K562 (cell line): ENCODE measurements around the gene SPIC. TPM values are rescaled to one million over a fixed set of nuclear protein-coding genes. Genes with fewer than 3 reads are reported as not detected.

ENCODE experiments used
- ATAC-seq: fragments of 200-7000 bp; cut with Tn5 transposase; 3 replicates; pipeline ENCODE4 v1.9.1; 2020; ENCODE audit warnings: moderate library complexity
- BruUV-seq: library from RNA; stranded (reverse); fragments of 400-500 nt; replicated peaks from 2 replicates; lab custom pipeline; 2021; lab: Mats Ljungman, UMichigan
- CTCF ChIA-PET: fragments of 300-600 bp; formaldehyde crosslinking; extraction: SDS; loops from one replicate; lab custom pipeline; 2021; ENCODE audit warnings: low intra/inter-chr PET ratio; lab: Yijun Ruan, JAX
- POLR2A ChIA-PET: fragments of 300-600, 350-650 bp; sonication (Branson Sonifier 250); formaldehyde crosslinking; extraction: SDS; loops from one replicate; lab custom pipeline; 2021; ENCODE audit warnings: antibody characterized with exemption, inconsistent platforms; lab: Yijun Ruan, JAX
- DNase-seq, 4 experiments: peaks; one replicate each; pipeline versions ENCODE4 v3.0.0 to v3.0.0-alpha.2; 2011 to 2018; ENCODE audit warnings: low spot score in 3 of 4, mixed read lengths in 3 of 4; ENCODE audit errors: extremely low read depth in 1 of 4
- FAIRE-seq: peaks from 2 replicates; lab custom pipeline; 2011; peaks lifted over from hg19 to GRCh38; lab: Jason Lieb, UNC
- H2AFZ ChIP-seq: 2 replicates; pipeline ENCODE4 v1.6.0; 2011; ENCODE audit warnings: low read depth, low read length, control low read depth, inconsistent platforms
- H3K27ac ChIP-seq: fragments of 200-600 bp; 3 replicates; pipeline ENCODE4 v1.8.0; 2011; ENCODE audit warnings: low read depth, mild to moderate bottlenecking, control low read depth, inconsistent platforms, low read length, moderate library complexity, mixed read lengths; ENCODE audit errors: extremely low read depth
- H3K27me3 ChIP-seq, 2 experiments: fragments of 300-600 bp in 1 of 2; 2 replicates in 1 of 2; 3 replicates in 1 of 2; pipeline versions ENCODE4 v1.6.0 to v1.8.0; 2011; ENCODE audit warnings: inconsistent platforms in 2 of 2, low read length in 2 of 2, mild to moderate bottlenecking in 1 of 2, mixed read lengths in 1 of 2, moderate library complexity in 1 of 2; ENCODE audit not compliant: control insufficient read depth in 2 of 2, insufficient read depth in 2 of 2
- H3K36me3 ChIP-seq: fragments of 300-600 bp; 3 replicates; pipeline ENCODE4 v1.8.0; 2011; ENCODE audit warnings: mild to moderate bottlenecking, low read length, inconsistent platforms; ENCODE audit not compliant: control insufficient read depth, insufficient read depth
- H3K4me1 ChIP-seq, 2 experiments: fragments of 200-600 bp in 1 of 2; replicated peaks in 1 of 2; 2 replicates in 1 of 2; 3 replicates in 1 of 2; pipeline versions ENCODE4 v1.5.1 to v1.8.0; 2011; ENCODE audit warnings: inconsistent platforms in 2 of 2, low read length in 2 of 2, mild to moderate bottlenecking in 1 of 2, mixed read lengths in 1 of 2, moderate library complexity in 1 of 2; ENCODE audit not compliant: control insufficient read depth in 2 of 2, insufficient read depth in 2 of 2
- H3K4me2 ChIP-seq: 2 replicates; pipeline ENCODE4 v1.6.1; 2011; ENCODE audit warnings: low read length, control low read depth, inconsistent platforms, mixed read lengths; ENCODE audit not compliant: insufficient read depth
- H3K4me3 ChIP-seq: fragments of 200-600 bp; sonication (generic), shearing (Covaris generic); 2 replicates; pipeline ENCODE4 v1.5.1; 2016; ENCODE audit warnings: control low read depth, inconsistent platforms
- H3K79me2 ChIP-seq: fragments of 200-600 bp; 3 replicates; pipeline ENCODE4 v1.8.0; 2011; ENCODE audit warnings: low read length, inconsistent platforms; ENCODE audit not compliant: control insufficient read depth, insufficient read depth
- H3K9ac ChIP-seq, 2 experiments: 2 replicates each; pipeline versions ENCODE4 v1.6.0 to v1.6.1; 2011; ENCODE audit warnings: low read depth in 2 of 2, low read length in 2 of 2, control low read depth in 1 of 2, inconsistent platforms in 1 of 2, mild to moderate bottlenecking in 1 of 2, mixed read lengths in 1 of 2; ENCODE audit not compliant: insufficient read depth in 1 of 2
- H3K9me1 ChIP-seq: one replicate; pipeline ENCODE4 v1.6.0; 2011; ENCODE audit warnings: inconsistent platforms, mild to moderate bottlenecking, low read length, moderate library complexity; ENCODE audit not compliant: control insufficient read depth, insufficient read depth
- H3K9me3 ChIP-seq: replicated peaks from 2 replicates; pipeline ENCODE4 v1.5.1; 2011; ENCODE audit warnings: low read depth, low read length, inconsistent platforms; ENCODE audit not compliant: control insufficient read depth, insufficient read depth
- H4K20me1 ChIP-seq: replicated peaks from 2 replicates; pipeline ENCODE4 v1.6.1; 2011; ENCODE audit warnings: low read length, inconsistent platforms, mixed read lengths; ENCODE audit not compliant: control insufficient read depth, insufficient read depth
- CREM ChIP-seq: IDR thresholded peaks from 2 replicates; pipeline ENCODE4 v1.6.1; 2014; ENCODE audit warnings: antibody characterized with exemption, low read depth
- LARP7 ChIP-seq: fragments of 450-650 bp; IDR thresholded peaks from 2 replicates; pipeline ENCODE4 v1.6.1; 2016
- MTF1 ChIP-seq: fragments of 250-450 bp; sonication (Bioruptor Pico); IDR thresholded peaks from 2 replicates; pipeline ENCODE4 v1.9.0; 2021; ENCODE audit warnings: moderate library complexity, mild to moderate bottlenecking, inconsistent platforms, borderline replicate concordance
- NFXL1 ChIP-seq: fragments of 450-650 bp; formaldehyde crosslinking; IDR thresholded peaks from 2 replicates; pipeline ENCODE4 v1.4.0; 2021; ENCODE audit warnings: mild to moderate bottlenecking
- RBFOX2 ChIP-seq: fragments of 200-400 bp; formaldehyde crosslinking; IDR thresholded peaks from 2 replicates; pipeline ENCODE4 v1.6.1; 2017; ENCODE audit warnings: low read depth, mild to moderate bottlenecking, low read length, moderate library complexity
- SPI1 ChIP-seq: IDR thresholded peaks from 2 replicates; pipeline ENCODE4 v1.6.1; 2011; ENCODE audit warnings: low read depth, low read length, control low read depth, borderline replicate concordance
- TARDBP ChIP-seq: fragments of 450-650 bp; IDR thresholded peaks from 2 replicates; pipeline ENCODE4 v1.6.1; 2016
- ZNF282 ChIP-seq: sonication (generic); formaldehyde crosslinking; IDR thresholded peaks from 2 replicates; pipeline ENCODE4 v1.8.1; 2023; ENCODE audit warnings: missing genetic modification reagents
- WGBS: fragments of 100-300 bp; shearing (Covaris generic); methylation state at CpG from one replicate; pipeline ENCODE4 v1.1.6; 2016; ENCODE audit warnings: low coverage, mixed read lengths; ENCODE audit not compliant: insufficient coverage; ENCODE audit errors: missing lambda C conversion rate; 5-methylcytosine and 5-hydroxymethylcytosine counted together
- in situ Hi-C: fragments of 300-500 bp; cut with MboI; formaldehyde crosslinking; loops from 4 replicates; pipeline ENCODE4 v1.15.0; 2018; ENCODE audit warnings: inconsistent platforms, mixed read lengths
- intact Hi-C: fragments of 100-400 bp; cut with micrococcal nuclease; formaldehyde crosslinking; loops from 2 replicates; pipeline ENCODE4 v1.14.2; 2022
- polyA plus RNA-seq, 8 experiments: library from polyadenylated mRNA; depleted of rRNA in 4 of 8; stranded (reverse) in 5 of 8; unstranded in 3 of 8; fragments of >200 nt; fragmentation: Nextera tagmentation in 2 of 8; fragmentation: Illumina TruSeq in 1 of 8; extraction: Ambion mirVana in 2 of 8; extraction: Trizol in 1 of 8; gene quantifications; 2 replicates each; pipeline versions ENCODE4 v1.2.1 to v1.2.3, GENCODE V29; 2011 to 2014; ENCODE audit warnings: inconsistent platforms in 1 of 8, missing spikeins in 1 of 8
- total RNA-seq, 7 experiments: library from RNA; depleted of rRNA in 6 of 7; stranded (reverse); fragments of >200 nt in 6 of 7; fragmentation: Illumina TruSeq in 2 of 7; extraction: Trizol in 2 of 7; gene quantifications; 2 replicates each; pipeline versions ENCODE4 v1.2.1 to v1.2.3, GENCODE V29; 2011 to 2021; ENCODE audit warnings: low replicate concordance in 1 of 7

Gene SPIC
- total and polyA plus RNA-seq, 9 of the 15 experiments (the other 6 are each of a cell fraction or from before 2014, with no cell fraction given) = not detected

- no peak overlapping the region for H3K4me3 ChIP-seq
- H3K9me3 ChIP-seq = no peaks in the 10 kb centered on the region
- H3K9ac ChIP-seq = no peak overlapping the region
- DNase-seq (no peak), ATAC-seq (no peak)
- H2AFZ ChIP-seq = no peak overlapping the region
- CTCF ChIA-PET = no interaction called here
- intact Hi-C loops = loop anchor here (10.0 kb wide), 1 partner anchor 261 kb away; no protein-coding TSS in a partner anchor
- no peak overlapping the region for H3K27ac ChIP-seq
- no peaks in the 10 kb centered on the region; the same call in 1 of the 2 replicates for H4K20me1 ChIP-seq
- POLR2A ChIA-PET = no interaction called here
- no peaks in the 10 kb centered on the region for H3K79me2 ChIP-seq
- BruUV-seq = no TSS peak
- peaks cover 2 to 10% of the 10 kb centered on the region in 2 experiments; a peak in 2 of 5 replicates for H3K27me3 ChIP-seq
- WGBS = 0% methylated on average over 1 of the region's 1 CpG
- no peak overlapping the region for H3K4me2 ChIP-seq
- H3K4me1 ChIP-seq = no peaks in the 10 kb centered on the region
- TF ChIP-seq RBFOX2 (no peak), SPI1 (no peak), ZNF282 (CRISPR knock-in tag) (no peak), MTF1 (CRISPR knock-in tag) (no peak), LARP7 (no peak), TARDBP (no peak), CREM (no peak), NFXL1 (no peak)
- TF ChIP-seq, all 486 proteins: peak for 0
- in situ Hi-C loops = no loop called here
- FAIRE-seq = no peak
- H3K9me1 ChIP-seq = no peaks in the 10 kb centered on the region
- no peaks in the 10 kb centered on the region for H3K36me3 ChIP-seq
These were observed 18.4 kb downstream of the SPIC start for GRCh38 chr12:101493556-101493955.
